NT2/D1 (cell line): ENCODE data around the gene MPPED1.

Experiments
- SUZ12 ChIP-seq: IDR thresholded peaks from 2 replicates; pipeline ENCODE4 v1.6.1; 2011; ENCODE audit not compliant: insufficient read length, insufficient read depth; ENCODE audit errors: extremely low read depth
- YY1 ChIP-seq: IDR thresholded peaks from 2 replicates; pipeline ENCODE4 v1.6.1; 2011; ENCODE audit not compliant: insufficient read length, insufficient read depth
- ZNF274 ChIP-seq: IDR thresholded peaks from 2 replicates; pipeline ENCODE4 v1.6.1; 2011; ENCODE audit warnings: mild to moderate bottlenecking, low read depth, low read length

DNA sequence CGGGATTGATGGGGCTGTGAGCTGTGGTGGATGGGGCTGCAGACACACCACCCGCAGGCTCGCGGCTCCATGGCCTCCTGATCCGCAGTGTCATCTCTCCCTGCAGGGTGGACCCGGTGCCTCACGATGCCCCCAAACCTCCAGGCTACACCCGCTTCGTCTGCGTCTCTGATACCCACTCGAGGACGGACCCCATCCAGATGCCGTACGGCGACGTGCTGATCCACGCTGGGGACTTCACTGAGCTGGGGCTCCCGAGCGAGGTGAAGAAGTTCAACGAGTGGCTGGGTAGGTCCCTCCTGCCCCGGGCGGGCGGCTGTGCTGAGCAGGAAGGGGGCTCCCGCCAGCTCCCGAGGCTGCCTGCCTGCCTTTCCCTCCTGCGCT, 23.1 kb downstream of the MPPED1 start:
- TF ChIP-seq SUZ12 (no peak), ZNF274 (no peak), YY1 (no peak)
